ENCODE measurements around the gene TRIM9.

TRIM9 gene

DNA sequence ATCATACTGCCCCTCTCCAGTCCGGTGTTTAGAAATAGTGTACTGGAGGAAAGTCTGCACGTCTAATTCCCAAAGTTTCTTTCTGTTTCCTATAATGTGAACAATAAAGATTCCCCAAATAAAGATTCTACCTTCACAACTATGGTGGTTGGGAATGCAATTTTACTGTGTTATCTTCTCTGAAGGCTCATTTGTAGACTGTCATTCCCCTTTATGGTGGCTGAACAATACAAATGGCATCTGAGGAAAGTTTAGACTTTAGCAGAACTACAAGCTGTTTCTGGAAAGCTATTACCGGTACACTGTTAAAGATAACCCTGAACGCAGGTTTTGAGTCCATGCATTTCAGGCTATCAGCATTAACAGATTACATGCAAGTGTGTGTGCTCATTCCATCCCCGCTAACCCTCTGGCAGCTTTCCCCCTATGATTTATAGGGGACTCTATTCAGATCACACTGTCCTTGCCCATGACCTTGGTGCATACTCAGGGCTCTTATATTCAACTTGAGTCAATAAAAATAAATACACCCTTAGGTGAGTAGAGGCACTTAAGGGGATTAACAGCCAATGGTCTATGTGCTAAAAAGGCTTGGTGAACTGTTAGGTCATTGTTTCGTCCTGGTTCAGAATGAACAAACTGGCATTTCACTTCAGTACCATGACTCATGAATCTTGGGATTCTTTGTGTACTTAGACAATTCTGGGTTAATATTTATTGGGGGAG is 89.9 kb downstream of the TRIM9 start:
- H3K4me3 ChIP-seq (ENCODE audit: low read depth in 1 of 2, low read length in 1 of 2): no peak overlapping the region
- H3K36me3 ChIP-seq: no peaks in the 10 kb centered on the region
- H3K27ac ChIP-seq: no peak overlapping the region
- H3K27me3 ChIP-seq: no peaks in the 10 kb centered on the region
- H3K4me1 ChIP-seq (ENCODE audit: control insufficient read depth in 1 of 2, insufficient read depth in 1 of 2, low read depth in 1 of 2, low read length in 1 of 2): peaks cover 13 to 24% of the 10 kb centered on the region in 2 experiments
- no peaks in the 10 kb centered on the region for H3K9me3 ChIP-seq
- no peak for TF ChIP-seq CTCF (IDR thresholded peaks at IDR 0.05)

DNA sequence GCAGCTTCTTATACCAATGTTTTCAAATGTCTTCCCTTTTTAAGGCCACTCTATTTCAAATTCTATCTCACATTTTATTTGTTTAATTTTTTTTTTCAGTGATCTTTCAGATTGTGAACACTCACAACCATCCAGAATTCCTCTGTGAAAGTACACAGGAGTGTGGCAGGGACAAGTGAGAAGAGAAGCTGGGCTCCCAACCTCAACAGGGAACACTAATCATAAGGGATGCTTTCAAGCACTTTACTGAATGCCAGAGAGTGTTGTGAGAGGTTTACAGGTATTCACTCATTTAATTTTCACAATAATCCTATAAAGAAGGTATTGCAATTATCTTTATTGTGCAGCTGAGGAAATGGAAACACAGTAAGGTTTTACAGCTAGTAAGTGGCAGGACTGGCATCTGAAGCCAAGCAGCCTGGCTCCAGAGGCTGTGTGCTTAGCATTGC is 90.5 kb downstream of the TRIM9 start:
- no peak for TF ChIP-seq CTCF (IDR thresholded peaks at IDR 0.05)

DNA sequence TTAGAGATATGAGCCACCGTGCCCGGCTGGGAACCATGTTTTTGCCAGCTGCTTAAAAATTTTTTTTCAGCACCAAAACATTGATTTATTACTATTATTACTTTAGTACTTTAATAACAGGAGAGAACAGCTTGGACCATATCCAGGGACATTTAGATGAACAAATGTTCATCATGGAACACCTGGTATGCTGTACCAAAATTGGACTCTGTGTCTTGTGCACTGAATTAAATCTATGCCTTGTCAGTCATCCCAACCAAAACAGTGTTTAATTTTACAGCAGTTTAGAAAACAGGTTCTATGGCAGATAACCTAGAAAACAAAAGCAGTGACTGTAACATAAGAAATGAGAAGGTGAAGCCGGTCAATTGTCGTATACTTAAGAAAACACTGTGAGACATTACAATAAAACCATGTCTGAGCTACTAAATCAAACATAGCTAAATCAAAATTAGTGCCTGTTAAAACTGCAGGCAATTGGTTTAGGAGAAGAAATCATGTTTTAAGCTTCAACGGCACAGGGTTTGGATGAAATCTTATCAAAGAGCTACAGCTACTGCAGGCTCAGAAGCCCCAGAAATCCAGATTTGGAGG is 92.4 kb downstream of the TRIM9 start:
- no peak overlapping the region for H3K27ac ChIP-seq
- H3K27me3 ChIP-seq: no peaks in the 10 kb centered on the region
- peaks cover 13 to 24% of the 10 kb centered on the region in 2 experiments for H3K4me1 ChIP-seq (ENCODE audit: control insufficient read depth in 1 of 2, insufficient read depth in 1 of 2, low read depth in 1 of 2, low read length in 1 of 2)

More for the DNA sequence above, 90.5 kb downstream of the TRIM9 start:
- Histone ChIP-seq H3K36me3 (no peaks in the 10 kb centered on the region), H3K9me3 (no peaks in the 10 kb centered on the region), H3K4me3 (ENCODE audit: low read depth in 1 of 2, low read length in 1 of 2) (no peak overlapping the region), H3K27ac (no peak overlapping the region), H3K27me3 (no peaks in the 10 kb centered on the region), H3K4me1 (ENCODE audit: control insufficient read depth in 1 of 2, insufficient read depth in 1 of 2, low read depth in 1 of 2, low read length in 1 of 2) (peaks cover 13 to 24% of the 10 kb centered on the region in 2 experiments)

GRCh38 chr14:51000566-51000965 is 94.3 kb downstream of the TRIM9 start:
- Histone ChIP-seq H3K36me3 (no peaks in the 10 kb centered on the region), H3K27me3 (no peaks in the 10 kb centered on the region), H3K4me1 (ENCODE audit: control insufficient read depth in 1 of 2, insufficient read depth in 1 of 2, low read depth in 1 of 2, low read length in 1 of 2) (peaks cover 4 to 5% of the 10 kb centered on the region in 2 experiments), H3K4me3 (ENCODE audit: low read depth in 1 of 2, low read length in 1 of 2) (no peak overlapping the region), H3K27ac (no peak overlapping the region), H3K9me3 (no peaks in the 10 kb centered on the region)
- TF ChIP-seq CTCF (IDR thresholded peaks at IDR 0.05): no peak

More for the DNA sequence above, 92.4 kb downstream of the TRIM9 start:
- Histone ChIP-seq H3K4me3 (ENCODE audit: low read depth in 1 of 2, low read length in 1 of 2) (no peak overlapping the region), H3K36me3 (no peaks in the 10 kb centered on the region), H3K9me3 (no peaks in the 10 kb centered on the region)
- no peak for TF ChIP-seq CTCF (IDR thresholded peaks at IDR 0.05)

GRCh38 chr14:50999726-51000125 is 95.2 kb downstream of the TRIM9 start:
- Histone ChIP-seq H3K4me3 (ENCODE audit: low read depth in 1 of 2, low read length in 1 of 2) (no peak overlapping the region), H3K27ac (no peak overlapping the region), H3K27me3 (no peaks in the 10 kb centered on the region), H3K36me3 (no peaks in the 10 kb centered on the region), H3K4me1 (ENCODE audit: control insufficient read depth in 1 of 2, insufficient read depth in 1 of 2, low read depth in 1 of 2, low read length in 1 of 2) (peaks cover 2 to 3% of the 10 kb centered on the region in 2 experiments), H3K9me3 (no peaks in the 10 kb centered on the region)
- TF ChIP-seq CTCF (IDR thresholded peaks at IDR 0.05): no peak

All from neutrophil (primary cell).